H9 (cell line): ENCODE results near the gene CWH43. TPM values are rescaled to one million over a fixed set of nuclear protein-coding genes. Genes with fewer than 3 reads are reported as not detected.
"Not testable (repeated sequence)": the region's sequence is repeated elsewhere in the genome, so short reads cannot be mapped to it uniquely, and the experiment has no call there.

Experiments used
- DNase-seq: peaks from one replicate; pipeline ENCODE4 v3.0.0-alpha.2; 2017
- H2AFZ ChIP-seq: one replicate; pipeline ENCODE4 v1.6.1; 2013; ENCODE audit warnings: mild to moderate bottlenecking, low read length, control low read depth, moderate library complexity
- H2AK5ac ChIP-seq: 2 replicates; pipeline ENCODE4 v1.6.1; 2013; ENCODE audit warnings: low read length, control low read depth, mixed read lengths; ENCODE audit not compliant: insufficient read length
- H2BK120ac ChIP-seq: one replicate; pipeline ENCODE4 v1.6.1; 2013; ENCODE audit warnings: low read depth, mild to moderate bottlenecking, low read length, control low read depth, inconsistent platforms; ENCODE audit not compliant: poor library complexity, severe bottlenecking
- H2BK12ac ChIP-seq: 2 replicates; pipeline ENCODE4 v1.6.1; 2013; ENCODE audit warnings: low read length, control low read depth, mixed read lengths, low read depth; ENCODE audit not compliant: insufficient read length
- H2BK15ac ChIP-seq: 2 replicates; pipeline ENCODE4 v1.6.1; 2013; ENCODE audit warnings: low read depth, low read length, control low read depth
- H2BK20ac ChIP-seq: one replicate; pipeline ENCODE4 v1.6.1; 2013; ENCODE audit warnings: low read depth, mild to moderate bottlenecking, low read length, control low read depth, inconsistent platforms; ENCODE audit not compliant: poor library complexity, severe bottlenecking
- H2BK5ac ChIP-seq: 2 replicates; pipeline ENCODE4 v1.6.1; 2013; ENCODE audit warnings: low read length, control low read depth, mixed read lengths; ENCODE audit not compliant: insufficient read length
- H3K14ac ChIP-seq: 2 replicates; pipeline ENCODE4 v1.6.1; 2013; ENCODE audit warnings: low read length, control low read depth; ENCODE audit not compliant: insufficient read depth
- H3K18ac ChIP-seq: 2 replicates; pipeline ENCODE4 v1.6.1; 2013; ENCODE audit warnings: low read depth, mild to moderate bottlenecking, mixed read lengths, low read length, control low read depth; ENCODE audit not compliant: insufficient read length
- H3K23ac ChIP-seq: 2 replicates; pipeline ENCODE4 v1.6.1; 2013; ENCODE audit warnings: low read length, control low read depth, mixed read lengths, low read depth; ENCODE audit not compliant: insufficient read length
- H3K23me2 ChIP-seq: 2 replicates; pipeline ENCODE4 v1.6.1; 2013; ENCODE audit warnings: low read depth, mild to moderate bottlenecking, mixed read lengths, low read length, control low read depth; ENCODE audit not compliant: insufficient read length, poor library complexity, severe bottlenecking
- H3K27ac ChIP-seq: 2 replicates; pipeline ENCODE4 v1.5.1; 2013; ENCODE audit warnings: low read length, control low read depth, mixed read lengths, low read depth; ENCODE audit not compliant: insufficient read length
- H3K27me3 ChIP-seq: 2 replicates; pipeline ENCODE4 v1.6.1; 2013; ENCODE audit warnings: low read length, control low read depth, inconsistent platforms; ENCODE audit not compliant: insufficient read depth
- H3K4ac ChIP-seq: 2 replicates; pipeline ENCODE4 v1.6.1; 2013; ENCODE audit warnings: low read depth, mild to moderate bottlenecking, control low read depth, inconsistent platforms, low read length, moderate library complexity
- H3K4me1 ChIP-seq: 2 replicates; pipeline ENCODE4 v1.6.1; 2013; ENCODE audit warnings: low read length, control low read depth, inconsistent platforms; ENCODE audit not compliant: insufficient read depth
- H3K4me2 ChIP-seq: 2 replicates; pipeline ENCODE4 v1.6.1; 2013; ENCODE audit warnings: low read length, control low read depth, mixed read lengths; ENCODE audit not compliant: insufficient read length, insufficient read depth
- H3K56ac ChIP-seq: 2 replicates; pipeline ENCODE4 v1.6.1; 2013; ENCODE audit warnings: low read depth, mild to moderate bottlenecking, mixed read lengths, low read length, control low read depth; ENCODE audit not compliant: insufficient read length
- H3K79me1 ChIP-seq: 2 replicates; pipeline ENCODE4 v1.6.1; 2013; ENCODE audit warnings: low read depth, mild to moderate bottlenecking, moderate library complexity, low read length, control low read depth, inconsistent platforms; ENCODE audit not compliant: insufficient read depth, poor library complexity, severe bottlenecking
- H3K79me2 ChIP-seq: 2 replicates; pipeline ENCODE4 v1.6.1; 2013; ENCODE audit warnings: low read length, control low read depth, inconsistent platforms; ENCODE audit not compliant: insufficient read depth
- H3K9ac ChIP-seq: 2 replicates; pipeline ENCODE4 v1.6.1; 2013; ENCODE audit warnings: low read length, control low read depth, mixed read lengths; ENCODE audit not compliant: insufficient read length; ENCODE audit errors: extremely low read depth
- H3K9me3 ChIP-seq: one replicate; pipeline ENCODE4 v1.6.1; 2013; ENCODE audit warnings: low read depth, low read length, inconsistent platforms; ENCODE audit not compliant: control insufficient read depth
- H3T11ph ChIP-seq: one replicate; pipeline ENCODE4 v1.6.1; 2013; ENCODE audit warnings: mild to moderate bottlenecking, low read length, control low read depth, inconsistent platforms
- H4K20me1 ChIP-seq: one replicate; pipeline ENCODE4 v1.6.1; 2013; ENCODE audit not compliant: control insufficient read depth, insufficient read length, insufficient read depth
- H4K5ac ChIP-seq: 2 replicates; pipeline ENCODE4 v1.6.1; 2013; ENCODE audit warnings: low read depth, mild to moderate bottlenecking, mixed read lengths, low read length, control low read depth; ENCODE audit not compliant: insufficient read length
- H4K8ac ChIP-seq: replicated peaks from 2 replicates; pipeline ENCODE4 v1.6.1; 2013; ENCODE audit warnings: low read length, control low read depth, mixed read lengths, low read depth; ENCODE audit not compliant: insufficient read length
- H4K91ac ChIP-seq: 2 replicates; pipeline ENCODE4 v1.6.1; 2013; ENCODE audit warnings: low read depth, mild to moderate bottlenecking, moderate library complexity, mixed read lengths, low read length, control low read depth; ENCODE audit not compliant: insufficient read length
- H3K27ac Mint-ChIP-seq, 3 experiments: 2 replicates in 2 of 3; 3 replicates in 1 of 3; pipeline ENCODE4 v1.8.0; 2020 to 2021; ENCODE audit warnings: mixed read lengths in 3 of 3, mild to moderate bottlenecking in 1 of 3, moderate library complexity in 1 of 3
- H3K27me3 Mint-ChIP-seq: 2 replicates; pipeline ENCODE4 v1.8.0; 2021; ENCODE audit warnings: low read depth, mild to moderate bottlenecking, moderate library complexity, mixed read lengths
- H3K36me3 Mint-ChIP-seq, 3 experiments: 2 replicates in 2 of 3; 3 replicates in 1 of 3; pipeline ENCODE4 v1.8.0; 2020 to 2021; ENCODE audit warnings: low read depth in 3 of 3, mixed read lengths in 3 of 3; ENCODE audit not compliant: insufficient read depth in 1 of 3
- H3K4me1 Mint-ChIP-seq, 2 experiments: 2 replicates each; pipeline ENCODE4 v1.8.0; 2020; ENCODE audit warnings: mixed read lengths in 2 of 2
- H3K4me3 Mint-ChIP-seq, 2 experiments: 2 replicates in 1 of 2; 3 replicates in 1 of 2; pipeline ENCODE4 v1.8.0; 2020 to 2021; ENCODE audit warnings: mild to moderate bottlenecking in 2 of 2, mixed read lengths in 2 of 2, moderate library complexity in 1 of 2
- H3K9me3 Mint-ChIP-seq, 2 experiments: 2 replicates in 1 of 2; 3 replicates in 1 of 2; pipeline ENCODE4 v1.8.0; 2020; ENCODE audit warnings: mild to moderate bottlenecking in 2 of 2, mixed read lengths in 2 of 2, moderate library complexity in 1 of 2
- WGBS: extraction: QIAGEN DNeasy Blood & Tissue Kit; methylation state at CpG from one replicate; pipeline ENCODE4 v1.1.7; 2013; ENCODE audit warnings: missing lambda C conversion rate, low lambda C conversion rate, mixed read lengths; ENCODE audit not compliant: insufficient read length; ENCODE audit errors: extremely low coverage; 5-methylcytosine and 5-hydroxymethylcytosine counted together
- total RNA-seq: library from RNA; stranded (reverse); gene quantifications from 2 replicates; pipeline ENCODE4 v1.2.1, GENCODE V29; 2021

CWH43 gene
- total RNA-seq, 1 experiment from 2014 or later = not detected

DNA sequence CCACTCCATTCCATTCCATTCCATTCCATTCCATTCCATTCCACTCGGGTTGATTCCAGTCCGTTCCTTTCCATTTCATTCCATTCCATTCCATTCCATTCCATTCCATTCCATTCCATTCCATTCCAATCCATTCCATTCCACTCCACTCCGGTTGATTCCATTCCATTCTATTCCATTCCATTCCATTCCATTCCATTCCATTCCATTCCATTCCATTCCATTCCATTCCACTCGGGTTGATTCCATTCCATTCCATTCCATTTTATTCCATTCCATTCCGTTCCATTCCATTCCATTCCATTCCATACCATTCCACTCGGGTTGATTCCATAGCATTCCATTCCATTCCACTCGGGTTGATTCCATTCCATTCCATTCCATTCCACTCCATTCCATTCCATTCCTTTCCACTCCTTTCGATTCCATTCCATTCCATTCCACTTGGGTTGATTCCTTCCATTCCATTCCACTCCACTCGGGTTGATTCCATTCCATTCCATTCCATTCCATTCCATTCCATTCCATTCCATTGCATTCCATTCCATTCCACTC is 116.3 kb downstream of the CWH43 start:
- H3K18ac ChIP-seq, H2BK12ac ChIP-seq, H2BK20ac ChIP-seq, H3K79me1 ChIP-seq, H4K8ac ChIP-seq, H3K9ac ChIP-seq, H4K91ac ChIP-seq, H3K56ac ChIP-seq, H2BK120ac ChIP-seq, H3K27me3 ChIP-seq, H3T11ph ChIP-seq, H2BK15ac ChIP-seq, H3K14ac ChIP-seq, H2AFZ ChIP-seq, H3K4me2 ChIP-seq, H3K23me2 ChIP-seq, H2AK5ac ChIP-seq, H4K5ac ChIP-seq, H3K4ac ChIP-seq, H2BK5ac ChIP-seq, H3K27ac ChIP-seq, H3K4me1 Mint-ChIP-seq, H3K4me1 ChIP-seq, DNase-seq, H3K27ac Mint-ChIP-seq, H3K79me2 ChIP-seq, H3K23ac ChIP-seq, H4K20me1 ChIP-seq: not testable (repeated sequence)
- WGBS = no CpG with 5 or more reads among the region's 9 CpGs
- H3K9me3 ChIP-seq = peaks cover 79% of the 10 kb centered on the region
- H3K36me3 Mint-ChIP-seq = peaks cover 76 to 82% (median 78%) of the 10 kb centered on the region in 3 experiments
- H3K27me3 Mint-ChIP-seq = peaks cover 71% of the 10 kb centered on the region
- H3K9me3 Mint-ChIP-seq = peaks cover 92% of the 10 kb centered on the region in 2 experiments
- peak overlapping the region in 1 of 2 experiments; percentile 4; a peak in 2 of 5 replicates for H3K4me3 Mint-ChIP-seq

DNA sequence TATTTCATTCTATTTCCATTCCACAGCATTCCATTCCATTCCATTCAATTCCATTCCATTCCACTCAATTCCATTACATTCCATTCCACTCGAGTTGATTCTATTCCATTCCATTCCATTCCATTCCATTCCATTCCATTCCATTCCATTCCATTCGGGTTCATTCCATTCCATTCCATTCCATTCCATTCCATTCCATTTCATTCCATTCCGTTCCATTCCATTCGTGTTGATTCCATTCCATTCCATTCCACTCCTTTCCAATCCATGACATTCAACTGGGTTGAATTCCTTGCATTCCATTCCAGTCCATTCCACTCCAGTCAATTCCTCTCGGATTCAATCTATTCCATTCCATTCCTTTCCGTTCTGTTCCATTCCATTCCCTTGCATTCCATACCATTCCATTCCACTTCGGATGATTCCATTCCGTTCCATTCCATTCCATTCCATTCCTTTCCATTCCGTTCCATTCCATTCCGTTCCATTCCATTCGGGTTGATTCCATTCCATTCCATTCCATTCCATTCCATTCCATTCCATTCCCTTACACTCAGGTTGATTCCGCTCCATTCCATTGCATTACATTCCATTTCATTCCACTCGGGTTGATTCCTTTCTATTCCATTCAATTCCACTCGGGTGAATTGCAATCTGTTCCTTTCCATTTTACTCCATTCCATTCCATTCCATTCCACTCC is 117.5 kb downstream of the CWH43 start:
- H2BK20ac ChIP-seq, H2BK5ac ChIP-seq, H3K4me1 ChIP-seq, H3K4me2 ChIP-seq, H3K4ac ChIP-seq, H2AFZ ChIP-seq, DNase-seq, H2BK120ac ChIP-seq, H3K9ac ChIP-seq, H3K4me1 Mint-ChIP-seq, H4K5ac ChIP-seq, H4K8ac ChIP-seq, H3K27ac Mint-ChIP-seq, H2BK12ac ChIP-seq, H3K23ac ChIP-seq, H3K79me1 ChIP-seq, H3K27ac ChIP-seq, H3K14ac ChIP-seq, H3K79me2 ChIP-seq, H3K18ac ChIP-seq, H2BK15ac ChIP-seq, H3T11ph ChIP-seq, H3K56ac ChIP-seq, H4K20me1 ChIP-seq, H3K23me2 ChIP-seq, H2AK5ac ChIP-seq, H3K27me3 ChIP-seq, H4K91ac ChIP-seq: not testable (repeated sequence)
- WGBS = no CpG with 5 or more reads among the region's 14 CpGs
- H3K27me3 Mint-ChIP-seq = peaks cover 72% of the 10 kb centered on the region
- peak overlapping the region in 1 of 2 experiments; percentile 19; a peak in 2 of 5 replicates for H3K4me3 Mint-ChIP-seq
- peaks cover 79% of the 10 kb centered on the region for H3K9me3 ChIP-seq
- H3K9me3 Mint-ChIP-seq = peaks cover 92% of the 10 kb centered on the region in 2 experiments
- H3K36me3 Mint-ChIP-seq = peaks cover 76 to 82% (median 78%) of the 10 kb centered on the region in 3 experiments
